NCI-H82 treated with DMSO at 0.1 percent for 48 hours (cell line): Measurements from ENCODE around the gene NEDD9.

ENCODE experiments used
- DNase-seq: peaks from one replicate; lab custom pipeline; 2025; ENCODE audit not compliant: unreplicated experiment; lab: John Stamatoyannopoulos, UW

NEDD9 gene

DNA sequence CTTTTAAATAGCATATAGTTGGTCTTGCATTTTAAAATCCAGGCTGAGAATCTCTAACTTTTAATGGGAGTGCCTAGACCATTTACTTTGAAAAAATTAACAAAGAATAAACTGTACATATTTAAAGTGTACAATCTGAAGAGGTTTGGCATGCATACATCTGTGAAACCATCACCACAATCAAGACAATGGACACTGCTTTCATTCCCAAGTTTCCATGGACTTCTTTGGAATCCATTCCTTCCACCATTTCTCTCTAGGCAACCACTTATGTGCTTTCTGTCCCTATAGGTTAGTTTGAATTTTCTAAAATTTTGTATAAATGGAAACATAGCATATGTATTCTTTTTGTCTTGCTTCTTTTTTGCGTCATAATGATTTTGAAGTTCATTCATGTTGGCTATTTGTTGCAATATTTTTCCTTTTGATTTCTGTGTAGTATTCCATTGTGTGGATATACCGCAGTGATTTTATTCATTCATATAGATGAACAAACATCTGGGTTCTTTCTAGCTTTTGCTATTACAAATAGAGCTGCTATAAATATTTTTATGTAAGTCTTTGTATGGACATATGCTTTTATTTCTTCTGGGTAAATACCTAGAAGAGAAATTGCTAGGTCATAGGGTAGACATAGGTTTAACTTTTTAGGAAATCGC, 50.9 kb downstream of the NEDD9 start:
- DNase-seq: no peak

DNA sequence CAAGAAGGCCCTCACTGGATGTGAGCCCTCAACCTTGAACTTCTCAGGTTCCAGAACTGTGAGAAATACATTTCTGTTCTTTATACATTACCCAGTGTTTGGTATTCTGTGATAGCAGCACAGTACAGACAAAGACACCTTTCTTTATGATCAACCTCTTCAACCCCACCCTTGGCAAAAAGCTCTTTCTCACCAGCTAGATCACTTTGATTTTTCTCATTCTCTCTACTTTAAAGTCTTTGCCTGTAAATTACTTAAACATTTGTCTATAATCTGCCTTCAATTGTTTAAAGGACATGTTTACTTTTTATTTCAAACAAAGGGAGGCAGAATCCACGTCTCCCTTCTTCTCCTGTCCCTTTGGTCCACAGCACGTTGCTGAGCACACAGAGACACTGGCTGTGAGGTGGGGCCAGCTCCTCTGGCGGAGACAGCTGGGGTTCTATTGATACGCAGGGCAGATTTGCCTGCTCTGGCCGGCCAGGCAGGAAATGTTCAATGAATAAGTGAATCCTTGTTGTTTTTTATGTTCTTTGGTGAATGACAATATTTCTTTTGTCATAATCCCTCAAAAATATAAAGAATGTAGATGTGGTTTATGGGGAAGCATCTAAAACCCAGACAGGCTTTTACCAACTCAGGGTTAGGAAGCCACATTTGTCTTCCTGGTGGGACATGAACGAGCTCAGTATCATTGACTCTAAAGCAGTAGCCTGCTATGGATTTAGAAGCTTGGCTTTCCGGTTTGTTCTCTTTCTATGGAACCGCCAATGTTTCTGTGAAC, 52.9 kb downstream of the NEDD9 start:
- no peak for DNase-seq

DNA sequence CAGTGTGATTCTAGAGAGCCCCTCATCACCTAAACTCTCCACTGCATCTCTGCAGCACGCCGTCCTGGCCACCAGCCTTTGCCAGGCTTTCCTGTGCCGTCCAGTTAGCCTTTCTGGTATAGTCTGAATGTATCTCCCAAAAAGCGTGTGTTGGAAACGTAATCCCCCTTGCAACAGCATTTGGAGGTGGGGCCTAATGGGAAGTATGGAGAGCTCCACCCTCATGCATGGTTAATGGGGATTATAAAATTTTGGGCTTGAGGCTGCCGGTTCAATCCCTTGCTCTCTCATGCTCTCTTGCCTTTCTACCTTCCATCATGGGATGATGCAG, 53.4 kb downstream of the NEDD9 start:
- no peak for DNase-seq

DNA sequence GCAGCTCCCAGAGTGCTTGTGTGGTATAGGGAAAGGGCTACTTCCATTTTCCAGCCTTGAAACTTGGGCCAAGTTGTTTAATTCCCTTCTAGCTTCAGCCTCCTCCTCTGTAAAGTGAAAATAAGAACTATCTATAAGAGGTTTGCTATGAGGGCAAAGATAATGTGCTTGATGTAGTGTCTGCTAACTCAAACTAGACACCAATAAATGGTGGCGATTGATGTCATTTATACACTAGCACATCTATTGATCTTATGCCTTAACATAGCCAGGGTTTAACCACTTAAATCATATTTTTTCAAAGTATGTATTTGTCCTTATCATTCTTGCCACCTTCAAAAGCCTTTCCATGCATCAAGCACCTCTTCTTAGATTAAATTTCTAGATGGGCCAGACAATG, 55.2 kb downstream of the NEDD9 start:
- no peak for DNase-seq

DNA sequence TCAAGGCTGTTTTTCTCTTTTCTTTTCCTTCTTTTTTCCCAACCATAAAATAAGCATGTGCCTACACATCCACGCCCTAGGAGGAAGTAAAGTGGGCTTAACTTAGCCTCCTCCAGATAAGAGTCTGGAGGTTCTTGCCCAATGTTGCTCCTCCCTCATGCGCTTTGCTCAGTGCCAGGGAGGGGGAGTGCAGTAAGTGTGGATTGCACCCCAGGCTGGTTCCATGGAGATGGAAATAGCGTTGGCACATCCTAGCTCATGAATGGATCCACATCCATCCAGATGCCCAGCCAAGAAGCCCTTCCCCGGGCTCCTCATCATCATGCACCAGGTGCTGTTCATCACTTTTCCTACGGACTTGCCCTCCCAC, 58.2 kb downstream of the NEDD9 start:
- DNase-seq: no peak

DNA sequence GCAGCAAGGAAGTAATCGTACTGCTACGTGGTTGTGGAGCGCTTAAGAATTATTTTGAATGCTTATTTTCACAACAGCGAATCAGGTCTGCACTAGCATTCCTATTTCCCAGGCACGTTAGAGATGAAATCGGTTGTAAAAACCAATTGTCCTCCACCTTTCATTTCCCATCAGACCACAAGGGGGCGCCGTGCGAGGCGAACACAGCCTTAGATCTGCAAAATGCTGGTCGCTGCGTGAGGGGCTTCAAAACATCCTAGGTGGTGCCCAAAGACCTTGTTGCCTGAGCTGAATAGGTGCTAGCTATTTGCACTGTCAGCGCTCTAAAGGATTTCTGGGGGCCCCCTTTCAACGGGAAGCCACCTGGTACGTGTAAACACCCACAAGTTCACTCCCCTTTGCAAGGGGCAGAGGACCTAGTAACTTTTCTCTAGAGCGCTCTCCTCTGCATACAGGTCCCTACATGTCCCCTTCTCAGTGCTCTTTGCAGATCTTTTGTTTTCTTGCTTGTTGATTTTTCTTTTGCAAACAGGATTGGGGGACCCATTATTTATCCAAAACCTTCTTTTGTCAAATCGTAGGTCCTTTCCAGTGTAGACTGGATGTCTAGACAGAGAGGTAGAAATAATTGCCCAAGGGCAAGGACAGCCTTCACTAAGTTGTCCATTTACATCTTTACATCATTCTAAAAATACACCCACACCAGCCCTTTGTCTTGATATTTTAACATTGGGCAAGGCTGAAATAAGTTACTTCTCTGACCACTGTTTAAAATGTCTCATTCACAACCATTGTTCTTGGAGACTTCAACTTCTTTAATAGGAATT, 59.8 kb downstream of the NEDD9 start:
- DNase-seq: no peak

DNA sequence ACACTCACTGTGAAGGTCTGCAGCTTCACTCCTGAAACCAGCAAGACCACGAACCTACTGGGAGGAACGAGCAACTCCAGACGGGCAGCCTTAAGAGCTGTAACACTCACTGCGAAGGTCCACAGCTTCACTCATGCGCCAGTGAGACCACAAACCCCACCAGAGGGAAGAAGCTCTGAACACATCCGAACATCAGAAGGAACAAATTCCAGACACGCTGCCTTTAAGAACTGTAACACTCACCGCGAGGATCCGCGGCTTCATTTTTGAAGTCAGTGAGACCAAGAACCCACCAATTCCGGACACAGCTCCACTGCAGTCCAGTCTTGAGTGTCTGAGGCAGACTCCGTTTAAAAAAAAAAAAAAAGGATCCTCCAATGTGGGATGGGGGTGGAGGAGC, 60.5 kb downstream of the NEDD9 start:
- DNase-seq: no peak

DNA sequence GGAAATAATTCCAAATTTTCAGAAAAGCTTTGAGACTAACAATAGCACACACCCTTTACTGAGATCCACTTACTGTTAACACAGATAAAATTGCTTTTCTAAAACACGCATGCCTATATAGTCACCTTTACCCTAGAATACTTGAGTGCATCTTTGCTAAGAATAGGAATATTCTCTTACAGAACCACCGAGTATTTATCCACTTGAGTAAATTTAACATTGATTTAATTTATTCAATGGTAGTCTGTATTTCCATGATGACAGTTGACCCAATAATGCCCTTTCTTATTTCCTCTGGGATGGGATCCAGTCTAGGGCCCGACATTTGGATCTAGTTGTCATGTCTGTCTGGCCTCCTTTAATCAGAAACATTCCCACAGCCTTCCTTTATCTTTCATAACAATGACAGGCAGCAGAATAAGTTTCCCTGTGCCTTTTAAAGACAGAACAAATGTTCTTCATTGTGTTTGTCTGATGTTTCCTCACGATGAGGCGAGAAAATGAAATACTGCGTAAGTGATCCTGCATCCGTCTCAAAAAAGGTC, 64.3 kb downstream of the NEDD9 start:
- DNase-seq: no peak

DNA sequence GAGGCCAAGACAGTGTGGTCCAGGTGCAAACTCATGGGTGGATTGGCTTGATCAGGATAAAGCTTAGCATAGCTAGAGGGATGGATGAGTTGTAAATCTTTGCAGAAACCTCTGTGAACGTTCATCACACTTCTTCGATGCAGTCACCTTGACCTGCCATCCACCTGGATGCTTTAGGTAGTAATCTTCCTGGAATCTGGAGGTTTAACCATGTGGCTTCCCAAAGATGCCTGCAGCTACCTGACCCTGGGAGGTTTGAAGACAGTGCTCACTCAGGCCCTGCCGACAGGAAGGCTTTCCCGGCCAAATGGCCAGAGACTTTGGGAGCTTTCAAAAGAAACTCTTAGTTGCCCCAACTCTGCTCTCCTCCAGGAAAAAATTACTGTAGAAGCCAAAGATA, 65.5 kb downstream of the NEDD9 start:
- DNase-seq: no peak

DNA sequence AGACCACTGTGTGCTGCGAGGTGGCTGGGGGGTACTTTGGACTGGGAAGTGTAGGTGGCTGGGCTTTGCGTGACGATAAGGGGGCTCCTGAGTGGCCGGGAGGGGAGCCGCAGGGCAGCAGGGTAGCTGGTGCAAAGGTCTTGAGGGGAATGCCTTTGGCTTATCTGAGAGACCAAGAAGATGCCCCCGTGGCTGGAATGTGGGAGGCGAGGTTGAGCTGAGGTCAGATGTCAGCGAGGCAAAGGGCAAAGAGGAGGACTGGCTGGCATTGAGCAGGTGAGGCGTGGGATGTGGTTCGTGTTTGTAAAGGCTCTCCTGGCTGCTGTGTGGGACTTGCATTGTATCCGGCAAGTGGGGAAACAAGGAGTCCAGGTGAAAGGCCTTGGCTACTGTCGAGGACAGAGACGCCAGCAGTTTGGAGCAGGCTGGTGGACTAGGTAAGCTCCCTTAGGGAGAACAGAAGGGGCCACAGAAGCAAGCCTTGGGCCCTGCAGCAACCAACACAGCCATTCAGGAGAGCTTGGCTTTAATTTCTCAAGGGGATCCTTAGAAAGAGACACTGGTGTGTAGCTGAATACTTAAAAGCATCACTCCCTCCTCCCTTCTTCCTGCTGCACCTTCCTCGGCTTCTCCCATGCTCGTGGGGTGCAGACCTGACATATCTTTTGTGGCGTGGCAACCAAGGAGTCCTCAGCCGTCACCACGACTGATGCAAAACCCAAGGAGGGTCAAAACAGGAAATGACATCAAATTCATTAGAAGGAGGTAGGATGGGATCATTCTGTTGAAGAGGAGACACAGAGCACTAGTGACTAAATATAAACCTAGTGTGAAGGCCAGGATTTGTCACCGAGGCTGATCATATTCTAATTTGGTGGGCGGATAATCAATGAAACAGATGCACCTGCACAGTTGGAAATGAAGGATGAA, 67.5 kb downstream of the NEDD9 start:
- DNase-seq: no peak

DNA sequence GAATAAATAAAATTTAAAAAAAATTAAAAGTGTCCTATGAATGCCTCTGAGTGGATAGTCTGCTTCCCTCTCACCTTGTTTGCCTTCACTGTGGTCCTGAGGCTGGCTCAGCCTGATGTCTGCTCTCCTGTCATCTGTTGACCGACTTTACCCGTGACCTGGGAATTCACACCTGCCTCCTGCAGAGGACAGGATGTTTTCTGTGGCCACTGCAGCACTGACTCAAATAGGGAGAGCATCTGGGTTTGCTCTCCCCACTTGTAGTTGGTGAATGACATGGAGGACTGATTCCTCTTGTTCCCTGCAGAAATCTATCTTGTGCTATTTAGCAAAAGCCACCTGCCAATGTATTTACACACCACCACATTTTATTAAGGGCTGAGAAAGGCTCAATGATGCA, 68.5 kb downstream of the NEDD9 start:
- no peak for DNase-seq

DNA sequence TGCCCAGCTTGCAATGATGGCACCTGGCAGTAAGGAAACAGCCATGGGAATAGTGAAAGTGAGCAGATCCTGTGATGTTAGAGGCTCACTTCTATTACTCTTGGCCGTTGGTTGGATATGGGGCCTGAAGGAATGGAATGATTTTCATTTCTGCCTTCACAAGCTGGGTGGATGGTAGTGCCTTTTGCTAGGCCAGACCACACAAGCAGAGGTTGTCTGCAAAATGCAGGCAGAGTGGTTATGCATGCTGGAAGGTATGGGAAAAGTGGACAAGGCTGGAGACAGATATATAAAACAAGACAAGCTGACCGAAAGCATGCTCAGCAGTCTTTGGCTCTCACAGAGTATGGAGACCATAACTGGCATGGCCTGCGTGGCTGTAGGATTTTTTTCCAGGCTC, 70.2 kb downstream of the NEDD9 start:
- DNase-seq: no peak

DNA sequence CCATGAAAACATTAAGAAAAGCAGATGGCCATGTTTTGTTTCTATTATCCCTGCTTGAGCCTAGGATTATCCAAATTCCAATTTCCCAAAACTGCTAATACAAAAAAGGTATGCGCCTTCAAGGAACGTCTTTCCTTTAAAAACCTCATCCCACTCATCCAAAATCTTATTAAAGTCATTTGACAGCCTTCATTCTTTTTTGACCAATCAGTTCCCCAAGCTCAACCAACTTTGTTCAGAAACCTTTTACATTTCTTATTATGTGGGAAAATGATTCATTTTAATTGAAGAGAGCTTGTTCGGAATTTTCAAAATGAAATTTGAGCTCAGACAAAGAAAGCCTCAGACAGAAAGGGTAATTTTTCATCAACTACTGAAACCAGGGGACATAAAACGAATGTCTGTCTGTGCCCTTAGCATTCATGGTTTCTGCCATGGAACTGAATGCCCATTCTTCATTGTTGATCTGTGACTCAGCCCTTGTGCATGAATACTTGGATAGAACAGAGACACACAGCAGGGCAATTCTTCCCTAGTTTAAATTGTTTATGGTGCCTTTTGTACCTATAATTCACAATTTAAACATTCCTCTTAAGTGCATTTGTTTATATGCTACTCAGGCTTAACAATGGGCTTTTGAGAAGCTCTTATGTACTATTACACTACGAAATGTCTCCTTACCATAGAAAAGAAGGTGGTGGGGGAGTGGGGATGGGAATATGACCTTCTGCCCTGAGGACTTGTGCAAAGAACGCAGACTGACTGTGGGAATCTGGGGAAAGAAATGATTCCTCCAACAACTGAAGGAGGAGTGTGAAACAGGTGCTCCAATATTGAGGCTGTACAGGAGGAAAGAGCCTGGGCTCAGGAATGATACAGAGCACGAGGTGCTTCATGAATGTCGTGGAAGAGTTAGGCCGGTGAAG, 71.2 kb downstream of the NEDD9 start:
- no peak for DNase-seq

DNA sequence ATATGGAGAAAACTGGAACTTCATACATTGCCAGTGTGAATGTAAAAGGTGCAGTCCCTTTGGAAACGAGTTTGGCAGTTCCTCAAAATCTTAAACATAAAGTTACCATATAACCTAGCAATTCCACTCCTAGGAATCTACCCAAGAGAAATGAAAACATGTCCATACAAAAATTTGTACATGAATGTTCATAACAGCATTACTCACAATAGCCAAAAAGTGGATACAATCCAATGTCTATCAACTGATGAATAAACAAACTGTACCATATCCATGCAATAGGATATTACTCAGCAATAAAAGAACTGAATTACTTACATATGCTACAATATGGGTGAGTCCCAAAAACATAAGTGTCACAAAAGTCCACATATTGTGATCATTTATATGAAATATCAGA, 72.3 kb downstream of the NEDD9 start:
- DNase-seq: no peak

DNA sequence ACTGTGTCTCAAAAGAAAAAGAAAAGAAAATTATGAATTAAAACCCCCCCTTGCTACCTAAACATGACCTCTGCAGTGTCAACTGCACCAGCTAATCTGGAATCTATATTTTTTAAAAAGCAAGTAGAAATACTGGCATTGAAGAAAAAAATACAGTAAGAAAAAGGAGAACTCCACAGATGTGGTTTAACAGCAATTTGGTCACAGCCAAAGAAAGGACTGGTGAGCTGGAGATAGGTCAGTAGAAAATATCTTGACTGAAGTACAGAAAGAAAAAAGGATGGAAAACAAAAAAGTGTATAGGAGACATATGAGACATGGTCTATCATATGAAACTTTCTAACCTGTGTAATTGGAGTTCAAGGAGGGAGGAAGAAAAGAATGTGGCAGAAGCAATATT, 76.9 kb downstream of the NEDD9 start:
- no peak for DNase-seq

DNA sequence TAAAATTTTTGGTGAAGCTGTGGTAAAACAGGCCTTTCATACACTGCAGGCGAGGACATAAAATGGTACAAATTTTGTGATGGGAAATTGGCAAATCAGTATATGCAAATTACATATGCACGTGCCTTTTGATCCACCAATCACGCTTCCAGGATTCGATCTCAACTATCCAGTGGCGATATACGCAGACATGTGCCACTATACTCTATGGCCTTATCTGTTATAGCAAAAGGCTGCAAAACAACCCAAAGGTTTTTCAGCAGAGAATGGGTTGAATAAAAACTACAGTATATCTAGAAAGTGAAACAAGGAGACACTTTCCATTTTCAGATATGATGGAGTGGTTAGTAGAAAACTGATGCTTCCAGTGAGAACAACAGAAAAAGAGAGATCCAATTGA, 79.0 kb downstream of the NEDD9 start:
- no peak for DNase-seq

DNA sequence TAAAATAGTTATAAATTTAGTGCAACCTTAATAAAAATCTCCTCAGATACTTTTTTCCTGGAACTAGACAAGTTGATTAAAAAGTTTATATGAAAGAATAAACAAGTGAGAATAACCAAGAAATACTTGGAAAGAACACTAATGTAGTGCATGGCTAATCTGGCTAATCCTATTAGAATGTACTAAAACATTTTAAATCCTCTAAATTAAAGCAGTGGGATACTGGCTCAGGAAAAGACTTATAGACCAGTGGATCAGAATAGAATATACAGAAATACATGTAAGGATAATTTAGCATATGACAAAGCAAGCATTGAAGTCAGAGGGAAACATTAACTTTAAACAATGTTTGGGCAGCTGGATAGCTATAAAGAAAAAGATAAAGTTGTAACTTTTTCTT, 79.9 kb downstream of the NEDD9 start:
- DNase-seq: peak; percentile 76

DNA sequence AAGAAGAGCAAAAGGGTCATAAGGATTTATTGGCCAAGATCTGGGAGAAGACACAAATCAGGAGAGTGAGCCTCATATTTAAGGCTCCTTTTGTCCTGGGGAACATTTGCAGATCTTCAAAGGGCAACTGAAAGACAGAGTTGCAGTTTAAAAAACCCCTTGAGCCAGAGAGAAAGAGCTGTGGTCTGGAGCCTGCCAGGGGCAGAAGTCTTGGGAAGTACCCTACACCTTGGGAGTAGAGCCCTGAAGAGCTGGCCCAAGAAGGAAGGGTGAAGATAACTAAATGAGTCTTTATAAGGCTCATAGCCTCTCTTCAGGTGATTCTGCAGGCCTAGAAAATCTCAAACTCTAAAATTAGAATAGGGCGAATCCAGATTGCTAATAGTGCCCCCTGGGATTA, 81.0 kb downstream of the NEDD9 start:
- DNase-seq: no peak

DNA sequence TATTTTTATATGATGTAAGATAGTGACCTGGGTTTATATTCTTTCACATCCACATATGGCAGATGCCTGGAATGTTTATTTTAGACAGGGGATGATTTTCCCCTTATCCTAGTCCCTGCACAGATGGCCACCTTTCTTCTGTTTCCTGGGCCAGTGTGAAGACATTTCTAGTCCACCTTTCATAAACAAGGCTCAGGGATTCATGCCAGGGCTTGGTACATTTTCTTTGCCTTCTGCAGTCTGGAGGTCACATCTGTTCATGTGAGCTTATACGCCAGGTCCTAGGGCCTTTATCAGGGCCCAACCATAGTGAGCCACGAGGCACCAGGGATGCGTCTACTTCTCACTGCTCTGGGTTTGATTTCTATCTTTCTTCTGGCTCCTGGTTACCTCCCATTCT, 82.9 kb downstream of the NEDD9 start:
- DNase-seq: peak; percentile 47
